HEK293 (cell line): Measurements from ENCODE around the gene CEACAM19.

Source experiments
- CTCF ChIP-seq: fragments of 450-650 bp; formaldehyde crosslinking; IDR thresholded peaks from 2 replicates; pipeline ENCODE4 v1.5.1; 2016; ENCODE audit warnings: missing biosample characterization, missing genetic modification characterization
- HIC1 ChIP-seq: fragments of 450-650 bp; formaldehyde crosslinking; IDR thresholded peaks from 2 replicates; pipeline ENCODE4 v1.5.1; 2016; ENCODE audit warnings: missing biosample characterization, missing genetic modification characterization
- PRDM4 ChIP-seq: fragments of 450-650 bp; formaldehyde crosslinking; IDR thresholded peaks from 2 replicates; pipeline ENCODE4 v1.5.1; 2017; ENCODE audit warnings: missing biosample characterization, missing genetic modification characterization
- RBAK ChIP-seq: fragments of 450-650 bp; formaldehyde crosslinking; IDR thresholded peaks from 2 replicates; pipeline ENCODE4 v1.5.1; 2016; ENCODE audit warnings: missing biosample characterization, missing genetic modification characterization
- REST ChIP-seq: fragments of 450-650 bp; formaldehyde crosslinking; IDR thresholded peaks from 2 replicates; pipeline ENCODE4 v1.5.1; 2016; ENCODE audit warnings: missing biosample characterization, missing genetic modification characterization
- SP3 ChIP-seq: fragments of 450-650 bp; formaldehyde crosslinking; IDR thresholded peaks from 2 replicates; pipeline ENCODE4 v1.5.1; 2016; ENCODE audit warnings: missing biosample characterization, missing genetic modification characterization
- WT1 ChIP-seq: fragments of 450-650 bp; formaldehyde crosslinking; IDR thresholded peaks from 2 replicates; pipeline ENCODE4 v1.5.1; 2016; ENCODE audit warnings: missing biosample characterization, missing genetic modification characterization
- ZBTB1 ChIP-seq: fragments of 450-650 bp; formaldehyde crosslinking; IDR thresholded peaks from 2 replicates; pipeline ENCODE4 v1.5.1; 2016; ENCODE audit warnings: missing biosample characterization, missing genetic modification characterization
- ZBTB44 ChIP-seq: fragments of 450-650 bp; IDR thresholded peaks from 2 replicates; pipeline ENCODE4 v1.5.1; 2018; ENCODE audit warnings: missing biosample characterization, mild to moderate bottlenecking, missing genetic modification characterization
- ZBTB49 ChIP-seq: fragments of 450-650 bp; formaldehyde crosslinking; IDR thresholded peaks from 2 replicates; pipeline ENCODE4 v1.5.1; 2016; ENCODE audit warnings: missing biosample characterization, missing genetic modification characterization, low read depth
- ZFP69B ChIP-seq: fragments of 450-650 bp; formaldehyde crosslinking; IDR thresholded peaks from 2 replicates; pipeline ENCODE4 v1.5.1; 2016; ENCODE audit warnings: missing biosample characterization, missing genetic modification characterization
- ZNF18 ChIP-seq: fragments of 450-650 bp; formaldehyde crosslinking; IDR thresholded peaks from 2 replicates; pipeline ENCODE4 v1.5.1; 2016; ENCODE audit warnings: missing biosample characterization, missing genetic modification characterization
- ZNF776 ChIP-seq: fragments of 450-650 bp; formaldehyde crosslinking; IDR thresholded peaks from 2 replicates; pipeline ENCODE4 v1.5.0; 2017; ENCODE audit warnings: missing biosample characterization, missing genetic modification characterization, borderline replicate concordance
- ZNF777 ChIP-seq: fragments of 450-650 bp; formaldehyde crosslinking; IDR thresholded peaks from 2 replicates; pipeline ENCODE4 v1.5.1; 2017; ENCODE audit warnings: missing biosample characterization, missing genetic modification characterization, borderline replicate concordance

- TF ChIP-seq SP3: no peak
- no peak for TF ChIP-seq ZNF777 (tag by site-specific recombination)
- no peak for TF ChIP-seq HIC1
- TF ChIP-seq ZNF776 (tag by site-specific recombination): no peak
- TF ChIP-seq ZNF18 (tag by site-specific recombination): no peak
- no peak for TF ChIP-seq CTCF (tag by site-specific recombination)
- no peak for TF ChIP-seq ZBTB44 (tag by site-specific recombination)
- TF ChIP-seq REST (tag by site-specific recombination): no peak
- TF ChIP-seq ZBTB1: no peak
- TF ChIP-seq WT1: no peak
- TF ChIP-seq ZBTB49 (tag by site-specific recombination): no peak
- TF ChIP-seq RBAK (tag by site-specific recombination): no peak
- no peak for TF ChIP-seq PRDM4 (tag by site-specific recombination)
- TF ChIP-seq ZFP69B (tag by site-specific recombination): no peak
Observed at GRCh38 chr19:44701228-44701627, 29.9 kb downstream of the CEACAM19 start.
